NK-92 treated with Interleukin-12 subunit alpha and Interleukin-12 subunit beta, amount 100 ng/mL, for 24 hours (cell line): Measurements from ENCODE around the gene EVPL.
A peak's percentile ranks its signal among the peaks of the same experiment; 100 is the strongest.
"Not testable (repeated sequence)": the region's sequence is repeated elsewhere in the genome, so short reads cannot be mapped to it uniquely, and the experiment has no call there.

ENCODE experiments used
- DNase-seq: peaks from one replicate; lab custom pipeline; 2025; lab: John Stamatoyannopoulos, UW

The EVPL gene

DNA sequence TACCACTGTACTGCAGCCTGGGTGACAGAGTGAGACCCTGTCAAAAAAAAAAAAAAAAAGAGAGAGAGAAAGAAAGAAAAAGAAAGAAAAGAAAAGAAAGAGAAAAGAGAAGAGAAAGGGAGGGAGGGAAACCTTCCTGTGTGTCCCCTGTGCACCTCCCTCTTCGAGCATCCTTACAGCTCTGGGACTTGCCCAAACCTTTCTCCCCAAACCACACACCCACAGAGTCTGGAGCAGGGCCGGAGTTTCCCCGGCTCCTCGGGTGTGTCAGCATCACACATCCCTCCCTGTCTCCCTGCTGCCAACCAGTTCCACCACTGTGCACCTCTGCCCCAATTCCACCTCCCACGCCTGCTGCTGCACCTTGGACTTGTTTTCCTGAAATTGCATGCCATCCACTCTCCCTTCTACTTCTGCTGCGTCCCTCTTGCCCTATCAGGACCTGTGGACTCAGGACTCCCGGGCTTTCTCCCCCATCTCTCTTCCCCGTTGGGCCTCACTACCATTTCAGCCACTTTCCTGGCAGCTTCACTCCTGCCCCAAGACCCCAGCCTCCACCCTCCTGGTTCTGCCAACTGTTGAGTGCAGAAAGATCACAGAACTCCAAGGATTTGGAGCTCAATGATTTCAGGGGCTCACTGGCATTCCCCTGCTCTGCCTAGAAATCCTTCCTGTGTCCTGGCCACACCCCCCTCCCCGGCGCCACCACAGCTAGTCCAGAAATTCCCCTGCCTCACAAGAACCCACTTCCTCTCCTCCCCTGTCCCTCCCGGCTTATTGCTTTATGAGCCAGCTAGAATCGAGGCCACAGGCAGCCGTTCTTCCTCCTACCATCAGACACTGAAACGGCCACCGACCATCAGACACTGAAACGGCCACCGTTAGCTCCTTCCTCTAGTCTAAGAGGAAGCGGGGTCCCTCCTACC is 30.2 kb downstream of the EVPL start:
- no peak for DNase-seq

DNA sequence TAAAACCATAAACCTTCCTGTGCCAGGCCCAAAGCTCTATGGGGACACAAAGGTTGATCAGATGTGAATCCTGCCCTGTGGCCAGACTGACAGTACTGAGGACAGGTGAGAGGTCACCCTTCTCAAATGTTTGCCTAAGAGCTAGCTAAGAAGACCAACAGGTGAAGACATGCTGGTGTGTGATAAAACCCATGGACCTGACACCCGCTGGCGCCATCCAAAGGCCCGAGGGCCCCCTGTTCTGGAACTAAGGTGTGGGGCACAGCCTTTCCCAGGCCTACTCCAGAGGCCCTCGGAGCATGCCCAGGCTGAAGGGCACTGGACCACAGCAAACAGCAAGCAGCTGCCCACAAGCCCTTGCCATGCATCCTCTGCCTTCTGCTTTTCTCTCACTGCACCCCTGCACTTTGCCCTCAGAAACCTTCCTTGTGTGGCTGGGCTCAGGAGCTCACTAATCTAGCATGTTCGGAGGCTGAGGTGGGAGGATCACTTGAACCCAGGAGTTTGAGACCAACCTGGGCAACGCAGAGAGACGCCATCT is 31.7 kb downstream of the EVPL start:
- no peak for DNase-seq

DNA sequence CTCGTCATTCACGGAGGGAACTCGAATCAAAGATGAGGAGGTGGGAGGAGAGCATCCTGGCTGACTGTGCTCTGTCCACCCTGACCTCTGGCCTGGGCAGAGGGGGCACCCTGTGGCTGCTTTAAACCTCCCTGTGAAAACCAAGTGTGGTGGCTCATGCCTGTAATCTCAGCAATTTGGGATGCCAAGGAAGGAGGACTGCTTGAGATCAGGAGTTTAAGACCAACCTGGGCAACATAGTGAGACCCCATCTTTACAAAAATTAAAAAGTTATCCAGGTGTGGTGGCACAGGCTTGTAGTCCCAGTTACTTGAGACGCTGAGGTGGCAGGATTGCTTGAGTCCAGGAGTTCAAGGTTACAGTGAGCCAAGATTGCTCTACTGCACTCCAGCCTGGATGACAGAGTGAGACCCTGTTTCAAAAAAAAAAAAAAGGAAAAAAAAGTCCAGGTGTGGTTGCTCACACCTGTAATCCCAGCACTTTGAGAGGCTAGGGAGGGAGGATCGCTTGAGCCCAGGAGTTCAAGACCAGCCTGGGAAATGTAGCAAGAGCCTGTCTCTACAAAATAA is 32.2 kb downstream of the EVPL start:
- no peak for DNase-seq

DNA sequence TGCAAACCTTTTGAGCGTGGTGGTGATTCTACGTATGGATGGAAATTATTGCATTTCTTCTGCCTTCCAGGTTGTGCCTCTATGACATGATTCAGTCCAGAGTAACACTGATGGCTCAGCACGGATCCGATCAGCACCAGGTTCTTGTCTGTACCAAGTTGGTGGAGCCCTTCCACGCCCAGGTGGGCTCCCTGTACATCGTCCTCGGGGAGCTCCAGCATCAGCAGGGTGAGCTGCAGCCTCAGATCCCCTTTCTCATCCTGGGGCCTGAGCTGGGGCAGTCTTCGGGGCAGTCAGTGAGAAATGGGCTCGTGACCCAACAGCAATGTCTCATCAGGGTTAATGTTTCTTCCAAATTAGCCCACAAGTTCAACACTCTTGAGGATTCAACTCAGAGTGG is 35.7 kb downstream of the EVPL start:
- no peak for DNase-seq

DNA sequence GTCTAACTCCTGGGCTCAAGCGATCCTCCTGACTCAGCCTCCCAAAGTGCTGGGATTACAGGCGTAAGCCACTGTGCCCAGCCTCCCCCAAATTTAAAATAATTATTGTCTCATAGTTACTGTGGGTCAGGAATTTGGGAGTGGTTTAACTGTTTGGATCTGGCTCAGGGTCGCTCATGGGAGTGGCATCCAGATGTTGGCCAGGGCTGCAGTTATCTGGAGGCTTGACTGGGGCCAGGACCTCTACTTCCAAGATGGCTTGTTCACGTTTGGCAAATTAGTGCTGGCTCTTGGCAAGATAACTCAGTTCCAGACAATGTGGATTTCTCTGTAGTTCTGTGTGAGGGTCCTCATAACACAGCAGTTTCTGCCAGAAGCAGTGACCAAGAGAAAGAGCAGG is 40.1 kb downstream of the EVPL start:
- no peak for DNase-seq

DNA sequence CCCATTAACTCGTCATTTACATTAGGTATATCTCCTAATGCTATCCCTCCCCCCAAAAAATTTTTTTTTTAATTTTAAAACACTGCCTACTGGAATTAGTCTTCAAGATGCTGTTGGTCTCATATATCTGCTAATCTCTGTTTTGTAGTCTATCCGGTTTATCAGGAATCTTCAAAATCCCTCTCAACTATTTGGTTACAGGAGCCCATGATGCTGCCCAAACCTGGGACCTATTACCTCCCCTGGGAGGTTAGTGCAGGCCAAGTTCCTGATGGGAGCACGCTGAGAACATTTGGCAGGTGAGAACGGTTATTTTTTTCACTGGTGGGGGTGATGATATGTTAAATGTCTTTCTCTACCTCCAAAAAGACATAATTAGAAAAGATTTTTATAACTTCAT is 41.1 kb downstream of the EVPL start:
- DNase-seq = no peak

DNA sequence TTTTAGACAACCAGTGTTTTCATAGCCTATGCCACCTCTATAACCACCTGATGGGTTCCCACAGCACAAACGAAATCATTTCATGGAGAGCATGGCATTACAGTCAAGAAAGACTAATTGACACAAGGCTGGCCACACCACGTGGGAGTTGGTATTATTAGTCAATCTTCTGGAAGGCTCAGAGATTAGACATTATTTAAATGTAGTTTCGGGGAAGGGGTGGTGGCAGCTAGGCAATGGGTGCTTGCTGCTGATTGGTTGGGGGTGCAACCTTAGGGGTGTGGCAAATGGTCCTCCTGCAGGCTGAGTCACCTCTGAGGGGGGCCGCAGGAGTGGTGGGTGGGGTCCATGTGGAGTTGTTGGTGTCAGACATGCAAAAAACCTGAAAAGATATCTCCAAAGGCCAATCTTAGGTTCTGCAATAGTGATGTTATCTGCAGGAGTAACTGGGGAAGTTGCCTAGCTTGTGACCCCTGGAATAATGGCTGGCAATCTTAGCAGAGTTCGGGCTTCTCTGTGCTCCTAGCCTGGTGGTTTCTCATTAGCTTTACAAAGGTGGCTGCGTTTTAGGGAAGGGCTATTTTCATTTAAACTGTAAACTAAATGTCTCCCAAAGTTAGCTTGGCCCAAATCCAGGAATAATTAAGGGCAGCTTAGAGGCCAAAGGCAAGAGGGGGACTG is 43.5 kb downstream of the EVPL start:
- DNase-seq = no peak

DNA sequence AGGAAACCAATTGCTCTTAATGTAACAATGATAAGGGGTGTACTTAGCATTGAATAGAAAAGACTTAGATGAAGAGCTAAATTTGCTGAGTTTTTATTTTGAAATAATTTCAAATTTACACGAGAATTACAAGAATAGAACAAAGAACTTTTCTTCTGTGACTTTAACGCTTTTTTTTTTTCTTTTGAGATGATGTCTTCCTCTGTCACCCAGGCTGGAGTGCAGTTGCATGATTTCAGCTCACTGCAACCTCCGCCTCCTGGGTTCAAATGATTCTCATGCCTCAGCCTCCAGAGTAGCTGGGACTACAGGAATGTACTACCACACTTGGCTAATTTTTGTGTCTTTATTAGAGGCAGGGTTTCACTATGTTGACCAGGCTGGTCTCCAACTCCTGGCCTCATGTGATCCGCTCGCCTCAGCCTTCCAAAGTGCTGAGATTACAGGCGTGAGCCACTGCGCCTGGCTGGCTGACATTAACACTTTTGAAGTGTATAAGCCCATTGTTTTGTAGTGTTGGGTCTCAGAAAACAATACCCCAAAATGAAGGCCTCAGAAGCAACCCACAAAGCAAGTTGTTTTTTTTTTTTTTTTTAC is 46.0 kb downstream of the EVPL start:
- DNase-seq = no peak

DNA sequence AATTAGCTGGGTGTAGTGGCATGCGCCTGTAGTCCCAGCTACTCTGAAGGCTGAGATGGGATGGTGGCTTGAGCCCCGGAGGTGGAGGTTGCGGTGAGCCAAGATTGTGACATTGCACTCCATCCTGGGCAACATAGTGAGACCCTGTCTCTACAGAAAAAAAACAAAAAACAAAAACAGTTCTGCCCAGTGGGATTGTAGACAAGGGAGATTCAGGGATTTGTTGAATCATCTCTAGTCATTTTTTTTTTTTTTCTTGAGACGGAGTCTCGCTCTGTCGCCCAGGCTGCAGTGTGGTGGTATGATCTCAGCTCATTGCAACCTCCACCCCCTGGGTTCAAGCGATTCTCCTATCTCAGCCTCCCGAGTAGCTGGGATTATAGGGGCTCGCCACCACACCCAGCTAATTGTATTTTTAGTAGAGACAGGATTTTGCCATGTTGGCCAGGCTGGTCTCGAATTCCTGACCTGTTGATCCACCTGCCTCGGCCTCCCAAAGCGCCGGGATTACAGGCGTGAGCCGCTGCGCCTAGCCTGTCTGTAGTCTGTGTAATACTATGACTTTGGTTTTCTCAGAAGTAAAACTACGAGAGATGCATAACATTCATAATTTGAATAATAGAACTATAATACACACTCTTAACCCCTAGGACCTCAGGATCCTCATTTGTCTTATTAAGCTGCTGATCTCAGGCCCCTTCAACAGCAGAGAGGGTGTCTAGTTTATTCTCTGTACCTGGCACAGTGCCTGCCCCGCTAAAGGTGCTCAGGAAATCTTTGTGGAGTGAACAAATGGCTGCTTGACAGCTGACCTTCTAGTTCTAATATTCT is 46.7 kb downstream of the EVPL start:
- no peak for DNase-seq

DNA sequence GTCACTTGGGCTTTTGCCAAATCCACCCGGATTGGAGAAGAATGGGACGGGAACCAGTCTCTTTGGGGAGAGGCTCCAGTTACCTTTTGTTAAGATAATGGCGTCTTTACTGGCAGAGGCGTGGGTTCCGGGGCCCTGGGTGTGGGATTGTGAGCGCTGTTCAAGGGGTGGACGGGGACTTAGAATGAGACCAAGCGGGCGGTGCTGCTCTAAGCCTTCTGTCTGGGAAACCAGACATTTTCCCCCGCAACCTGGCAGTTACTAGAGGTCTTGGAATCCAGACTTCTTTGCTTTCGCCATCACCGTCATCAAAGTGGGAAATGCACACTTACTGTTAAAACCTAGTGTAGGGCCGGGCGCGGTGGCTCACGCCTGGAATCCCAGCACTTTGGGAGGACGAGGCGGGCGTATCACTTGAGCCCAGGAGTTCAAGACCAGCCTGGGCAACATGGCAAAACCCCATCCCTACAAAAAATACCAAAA is 47.4 kb downstream of the EVPL start:
- DNase-seq = peak; percentile 26

DNA sequence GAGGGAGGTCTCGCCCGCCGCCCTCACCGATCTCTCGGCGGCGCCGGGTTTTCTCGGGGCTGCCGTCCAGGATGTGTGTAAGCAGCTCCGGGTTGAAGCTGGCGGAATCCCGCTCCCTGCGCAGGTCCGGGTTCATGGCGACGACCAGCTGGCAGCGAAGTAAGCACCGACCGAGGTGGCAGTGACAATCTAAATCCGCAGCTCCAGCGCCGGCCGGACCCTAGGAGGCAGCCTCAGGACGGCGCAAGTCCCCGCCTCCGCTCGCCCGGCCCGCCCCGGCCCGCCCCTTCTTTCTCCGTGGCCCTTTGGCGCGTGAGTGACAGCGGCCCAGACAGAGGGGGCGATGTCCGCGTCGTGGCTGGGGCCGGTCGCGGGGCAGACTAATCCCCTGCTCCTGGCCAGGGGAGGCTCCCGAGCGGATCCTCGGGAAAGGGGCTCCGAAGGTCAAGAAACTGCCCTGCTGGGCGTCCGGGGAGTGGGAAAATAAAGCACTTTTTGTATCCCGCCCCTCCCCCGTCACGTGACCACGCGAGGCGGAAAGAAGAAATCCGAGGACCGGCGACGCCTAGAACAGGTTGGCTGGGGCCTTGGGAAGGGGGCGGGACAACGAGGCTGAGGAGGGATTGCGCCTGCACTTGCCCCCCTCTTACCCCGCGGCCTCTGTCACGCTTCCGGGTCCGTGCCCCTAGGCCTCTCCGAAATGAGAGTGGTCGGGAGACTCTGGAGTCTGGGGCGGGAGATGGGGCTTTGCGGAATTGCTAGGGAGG is 48.0 kb downstream of the EVPL start, which contains the start of the genes ACOX1 and TEN1:
Gene ACOX1 (minus strand): TSS at position 229 of the 767 bp plus-strand sequence. CDS start 93 bp downstream, at position 136.
Gene TEN1 (plus strand): TSS at position 303 of the 767 bp plus-strand sequence. CDS start 6,953 bp downstream, outside the sequence.
- peak; percentile 96 for DNase-seq

DNA sequence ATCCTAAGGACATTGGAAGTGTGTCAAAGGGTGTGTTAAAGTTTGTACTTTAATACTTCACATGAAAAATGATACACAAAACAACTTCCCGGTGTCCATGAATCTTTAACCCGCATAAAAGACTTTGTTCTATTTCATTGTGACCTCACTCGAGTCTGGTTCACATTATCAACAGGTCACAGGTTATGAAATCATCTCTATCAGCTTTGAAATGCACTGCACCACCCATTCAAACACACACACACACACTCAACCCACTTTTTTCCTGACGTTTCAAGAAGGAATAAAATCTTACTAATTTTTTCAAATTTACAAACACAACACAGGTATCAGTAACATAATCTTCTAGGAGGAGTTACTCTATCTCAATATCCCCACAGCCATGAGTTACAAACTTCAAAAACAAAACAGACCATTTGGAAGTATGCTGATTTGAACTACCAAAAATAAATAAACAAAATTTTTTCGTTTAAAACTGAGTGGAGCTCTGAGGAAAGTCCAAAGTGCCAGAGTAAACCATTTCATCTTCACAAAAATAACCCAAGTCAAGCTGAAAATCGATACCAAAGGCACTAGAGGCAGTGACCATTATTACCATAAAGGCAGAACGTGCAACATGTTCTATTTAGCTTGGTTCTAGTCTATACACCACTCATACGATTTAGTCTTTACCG is 50.8 kb downstream of the EVPL start:
- no peak for DNase-seq

DNA sequence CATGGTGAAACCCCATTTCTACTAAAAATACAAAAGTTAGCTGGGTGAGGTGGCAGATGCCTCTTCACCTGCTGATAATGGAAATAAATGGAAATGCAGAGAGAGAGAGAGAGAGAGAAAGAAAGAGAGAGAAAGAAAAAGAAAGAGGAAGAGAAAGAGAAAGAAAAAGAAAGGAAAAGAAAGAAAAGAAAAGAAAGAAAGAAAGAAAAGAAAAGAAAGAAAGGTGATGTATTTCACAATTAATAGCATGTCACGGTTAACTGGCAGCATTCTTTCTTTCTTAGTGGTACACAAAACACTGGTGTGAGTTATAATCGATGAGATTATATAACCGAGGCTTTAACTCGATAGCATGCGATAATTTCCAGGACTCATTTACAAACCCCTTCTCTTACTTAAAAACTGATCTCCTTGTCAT is 51.3 kb downstream of the EVPL start:
- DNase-seq = no peak

DNA sequence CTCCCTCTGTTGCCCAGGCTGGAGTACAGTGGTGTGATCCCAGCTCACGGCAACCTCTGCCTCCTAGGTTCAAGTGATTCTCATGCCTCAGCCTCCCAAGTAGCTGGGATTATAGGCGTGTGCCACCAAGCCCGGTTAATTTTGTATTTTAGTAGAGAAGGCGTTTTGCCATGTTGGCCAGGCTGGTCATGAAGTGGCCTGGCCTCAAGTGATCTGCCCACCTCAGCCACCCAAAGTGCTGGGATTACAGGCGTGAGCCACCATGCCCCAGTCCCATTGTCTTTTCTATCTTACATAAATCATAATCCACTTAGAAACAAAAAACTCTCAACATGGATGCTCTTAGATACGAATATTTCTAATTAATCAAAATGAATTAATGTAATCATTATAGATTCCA is 51.9 kb downstream of the EVPL start:
- DNase-seq = not testable (repeated sequence)

DNA sequence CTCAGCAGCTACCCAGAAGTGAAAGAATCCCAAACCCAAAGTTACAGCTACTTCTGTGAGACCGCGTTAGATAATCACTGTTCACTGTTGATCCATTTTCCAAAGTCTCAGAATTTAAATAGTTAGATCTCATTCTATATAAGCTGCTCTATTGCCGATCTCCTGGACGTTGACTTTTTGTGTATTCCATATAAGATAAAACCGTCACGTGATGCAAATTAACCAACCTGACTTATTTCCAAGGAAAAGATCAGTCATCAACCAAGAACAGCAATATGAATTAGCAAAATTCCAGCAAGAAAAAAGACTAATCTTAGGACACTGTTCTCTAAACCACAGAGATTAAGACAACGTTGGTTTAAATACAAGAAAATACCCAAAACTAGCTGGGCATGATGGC is 56.5 kb downstream of the EVPL start:
- DNase-seq = no peak

DNA sequence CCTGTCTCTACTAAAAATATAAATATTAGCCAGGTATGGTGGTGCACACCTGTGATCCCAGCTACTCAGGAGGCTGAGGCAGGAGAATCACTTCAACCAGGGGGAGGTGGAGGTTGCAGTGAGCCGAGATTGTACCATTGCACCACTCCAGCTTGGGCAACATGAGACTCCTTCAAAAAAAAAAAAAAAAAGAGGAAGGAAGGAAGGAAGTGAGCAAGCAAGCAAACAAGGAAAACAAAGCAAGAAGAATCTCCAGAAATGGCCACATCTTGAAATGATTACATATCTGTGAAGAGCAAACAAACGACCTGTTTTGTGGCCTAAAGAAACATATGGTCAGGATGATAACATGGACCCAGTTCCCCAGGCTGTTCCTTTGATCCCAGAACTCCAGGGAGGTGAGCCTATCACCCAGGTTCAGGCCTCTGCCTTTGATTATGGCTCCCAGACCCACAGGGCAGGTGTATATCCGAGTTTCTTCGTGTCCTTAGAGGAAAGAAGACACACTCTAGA is 57.0 kb downstream of the EVPL start:
- no peak for DNase-seq

DNA sequence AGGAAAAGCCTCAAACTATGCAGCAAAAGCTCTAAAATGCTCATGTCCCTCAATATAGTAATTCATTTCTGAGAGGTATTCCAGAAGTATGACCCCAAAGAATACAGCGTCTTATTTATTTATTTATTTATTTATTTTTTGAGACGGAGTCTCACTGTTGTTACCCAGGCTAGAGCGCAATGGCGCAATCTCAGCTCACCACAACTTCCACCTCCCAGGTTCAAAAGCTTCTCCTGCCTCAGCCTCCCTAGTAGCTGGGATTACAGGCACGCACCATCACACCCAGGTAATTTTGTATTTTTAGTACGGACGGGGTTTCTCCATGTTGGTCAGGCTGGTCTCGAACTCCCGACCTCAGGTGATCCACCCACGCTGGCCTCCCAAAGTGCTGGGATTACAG is 58.1 kb downstream of the EVPL start:
- DNase-seq = not testable (repeated sequence)

DNA sequence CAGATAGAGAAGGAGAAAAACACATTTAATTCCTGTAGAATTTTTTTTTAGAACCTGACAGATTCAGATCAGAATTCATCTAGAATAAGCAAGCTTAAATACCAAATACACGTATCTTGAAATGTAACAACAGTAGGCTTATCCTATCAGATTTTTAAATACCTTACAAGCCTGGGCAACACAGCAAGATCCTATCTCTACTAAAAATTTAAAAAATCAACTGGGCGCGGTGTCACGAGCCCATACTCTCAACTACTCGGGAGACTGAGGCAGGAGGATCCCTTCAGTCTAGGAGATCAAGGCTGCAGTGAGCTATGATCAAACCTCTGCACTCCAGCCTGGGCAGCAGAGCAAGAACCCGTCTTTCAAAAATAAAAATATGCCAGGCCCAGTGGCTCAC is 61.6 kb downstream of the EVPL start:
- no peak for DNase-seq

DNA sequence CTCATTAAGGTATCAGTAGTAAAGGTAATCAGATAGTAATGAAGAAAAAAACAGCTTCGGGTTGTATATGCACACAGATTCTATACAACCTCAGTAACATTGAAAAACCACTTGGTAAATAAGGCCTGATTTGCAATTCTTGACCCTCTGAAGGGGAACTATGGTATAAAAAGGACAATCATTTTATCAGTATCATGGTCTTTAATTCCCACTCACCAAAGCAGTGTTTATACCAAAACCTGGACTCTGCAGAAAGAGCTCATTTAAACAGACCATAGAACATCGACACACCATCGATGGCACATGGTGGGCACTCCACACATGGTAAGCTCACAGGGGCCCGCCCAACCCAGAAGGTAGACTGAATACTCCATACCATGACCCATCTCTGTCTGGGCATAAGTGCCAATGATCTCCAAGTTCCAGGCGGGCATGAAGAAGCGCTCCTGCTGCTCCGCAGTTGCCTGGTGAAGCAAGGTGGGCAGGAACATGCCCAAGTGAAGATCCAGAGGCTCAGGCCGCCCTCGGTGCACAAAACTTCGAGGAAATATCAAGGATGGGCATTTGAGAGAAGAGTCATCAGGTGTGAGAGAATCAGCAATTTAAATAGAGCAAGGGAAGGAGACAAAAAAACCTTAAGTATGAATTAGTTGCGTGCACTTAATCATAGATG is 67.1 kb downstream of the EVPL start:
- no peak for DNase-seq
